ENCODE results near the gene SENP5.

SENP5 gene

DNA sequence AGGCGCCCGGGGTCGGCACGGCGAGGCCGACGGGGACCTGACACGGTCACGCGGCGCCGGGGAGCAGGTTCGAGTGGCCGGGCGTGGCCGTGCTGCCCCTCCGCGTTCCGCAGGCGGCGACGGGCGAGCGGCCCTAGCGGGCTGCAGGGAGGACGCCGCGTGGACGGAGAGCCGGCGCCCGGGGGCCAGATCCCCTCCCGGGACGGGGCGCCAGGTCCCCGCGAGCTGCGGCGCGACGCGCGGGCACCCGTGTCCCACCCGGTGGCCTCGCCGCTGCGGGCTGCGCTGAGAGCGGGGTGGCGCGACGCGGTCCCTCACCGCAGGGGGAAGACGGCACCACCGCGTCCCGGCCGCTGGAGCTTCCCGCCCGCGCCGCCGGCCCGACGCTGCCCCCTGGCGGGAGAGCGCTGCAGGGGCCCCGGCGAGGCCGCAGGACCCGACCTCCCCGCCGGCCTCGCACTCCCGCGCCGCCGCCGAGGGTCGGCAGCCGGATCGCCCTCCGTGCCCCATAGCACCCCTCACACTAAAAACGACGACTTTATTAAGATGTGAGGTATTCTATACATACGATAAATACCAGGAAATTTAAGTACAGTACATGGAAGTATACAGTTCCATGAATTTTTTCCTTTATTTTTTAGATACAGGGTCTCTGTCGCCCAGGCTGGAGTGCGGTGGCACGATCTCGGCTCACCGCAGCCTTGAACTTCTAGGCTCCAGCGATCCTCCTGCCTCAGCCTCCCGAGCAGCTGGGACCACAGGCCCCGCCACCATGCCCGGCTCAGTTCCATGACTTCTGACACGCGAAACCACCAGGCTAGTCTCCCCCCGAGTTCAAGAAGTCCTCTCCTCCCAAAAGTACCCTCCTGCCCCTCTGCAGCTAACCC, 102.2 kb downstream of the SENP5 start:
- no peaks in the 10 kb centered on the region for H3K9me3 ChIP-seq (ENCODE audit: insufficient read depth, low read length)
- peak overlapping the region; percentile 67 for H3K4me3 ChIP-seq (ENCODE audit: insufficient read depth, low read length, poor library complexity, severe bottlenecking)
- H3F3A ChIP-seq (ENCODE audit: insufficient read depth) = no peaks in the 10 kb centered on the region
- H3K79me2 ChIP-seq (ENCODE audit: insufficient read depth, low read length) = no peaks in the 10 kb centered on the region
- no peaks in the 10 kb centered on the region for H3K36me3 ChIP-seq (ENCODE audit: low read length)
- H3K27me3 ChIP-seq (ENCODE audit: low read length) = no peaks in the 10 kb centered on the region
- H2AFZ ChIP-seq (ENCODE audit: low read depth, low read length, severe bottlenecking) = peak overlapping the region; percentile 96
- H3K9ac ChIP-seq (ENCODE audit: low read length) = peak overlapping the region; percentile 84
- peak overlapping the region; percentile 93 for H3K4me2 ChIP-seq (ENCODE audit: low read depth, low read length, poor library complexity, severe bottlenecking)
- H3K27ac ChIP-seq (ENCODE audit: low read depth, low read length) = no peak overlapping the region; the same call in 1 of the 2 replicates
- no peaks in the 10 kb centered on the region for H3K9me2 ChIP-seq (replicated peaks; ENCODE audit: insufficient read depth, low read length)
- no peaks in the 10 kb centered on the region for H4K20me1 ChIP-seq (ENCODE audit: low read depth, low read length)
- TF ChIP-seq EZH2phosphoT487 (conservative IDR thresholded peaks at IDR 0.05; ENCODE audit: low read length) = no peak
- TF ChIP-seq, protein P1, sequence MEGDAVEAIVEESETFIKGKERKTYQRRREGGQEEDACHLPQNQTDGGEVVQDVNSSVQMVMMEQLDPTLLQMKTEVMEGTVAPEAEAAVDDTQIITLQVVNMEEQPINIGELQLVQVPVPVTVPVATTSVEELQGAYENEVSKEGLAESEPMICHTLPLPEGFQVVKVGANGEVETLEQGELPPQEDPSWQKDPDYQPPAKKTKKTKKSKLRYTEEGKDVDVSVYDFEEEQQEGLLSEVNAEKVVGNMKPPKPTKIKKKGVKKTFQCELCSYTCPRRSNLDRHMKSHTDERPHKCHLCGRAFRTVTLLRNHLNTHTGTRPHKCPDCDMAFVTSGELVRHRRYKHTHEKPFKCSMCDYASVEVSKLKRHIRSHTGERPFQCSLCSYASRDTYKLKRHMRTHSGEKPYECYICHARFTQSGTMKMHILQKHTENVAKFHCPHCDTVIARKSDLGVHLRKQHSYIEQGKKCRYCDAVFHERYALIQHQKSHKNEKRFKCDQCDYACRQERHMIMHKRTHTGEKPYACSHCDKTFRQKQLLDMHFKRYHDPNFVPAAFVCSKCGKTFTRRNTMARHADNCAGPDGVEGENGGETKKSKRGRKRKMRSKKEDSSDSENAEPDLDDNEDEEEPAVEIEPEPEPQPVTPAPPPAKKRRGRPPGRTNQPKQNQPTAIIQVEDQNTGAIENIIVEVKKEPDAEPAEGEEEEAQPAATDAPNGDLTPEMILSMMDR (IDR thresholded peaks at IDR 0.05; ENCODE audit: insufficient read depth, low read length, poor library complexity, severe bottlenecking) = peak; percentile 33

DNA sequence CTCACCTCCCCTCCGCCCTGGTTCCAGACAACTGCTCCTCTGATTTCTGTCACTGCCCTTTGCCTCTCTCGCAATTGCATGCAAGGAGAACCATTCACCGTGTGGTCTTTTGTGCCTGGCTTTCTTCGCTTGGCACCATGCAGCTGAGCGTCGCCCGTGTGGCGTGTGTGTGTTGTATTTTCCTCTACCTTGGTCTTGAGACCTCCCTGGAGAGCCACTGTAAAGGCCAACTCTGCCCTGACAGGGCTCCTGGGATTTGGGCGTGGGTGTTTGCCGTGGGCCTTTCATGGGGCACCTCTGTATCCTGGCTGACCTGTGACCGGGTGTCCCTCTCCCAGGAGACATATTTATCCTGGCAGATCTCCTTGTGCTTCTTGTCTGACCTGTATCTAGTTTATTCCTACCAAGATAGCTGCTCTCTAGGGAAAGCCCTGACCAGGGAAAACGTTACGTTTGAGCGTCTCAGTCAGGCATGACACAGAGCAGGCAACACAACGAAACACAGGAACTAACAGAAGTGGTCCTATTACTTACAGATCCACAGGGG, 102.9 kb downstream of the SENP5 start:
- no peaks in the 10 kb centered on the region for H3K9me2 ChIP-seq (replicated peaks; ENCODE audit: insufficient read depth, low read length)
- no peaks in the 10 kb centered on the region for H3K9me3 ChIP-seq (ENCODE audit: insufficient read depth, low read length)
- no peak overlapping the region for H3K9ac ChIP-seq (ENCODE audit: low read length)
- TF ChIP-seq, protein P1 (IDR thresholded peaks at IDR 0.05; ENCODE audit: insufficient read depth, low read length, poor library complexity, severe bottlenecking) = no peak
- no peak for TF ChIP-seq EZH2phosphoT487 (conservative IDR thresholded peaks at IDR 0.05; ENCODE audit: low read length)
- H3K36me3 ChIP-seq (ENCODE audit: low read length) = no peaks in the 10 kb centered on the region
- no peaks in the 10 kb centered on the region for H3K27me3 ChIP-seq (ENCODE audit: low read length)
- no peak overlapping the region for H3K4me3 ChIP-seq (ENCODE audit: insufficient read depth, low read length, poor library complexity, severe bottlenecking)
- no peak overlapping the region for H2AFZ ChIP-seq (ENCODE audit: low read depth, low read length, severe bottlenecking)
- no peaks in the 10 kb centered on the region for H3K79me2 ChIP-seq (ENCODE audit: insufficient read depth, low read length)
- no peaks in the 10 kb centered on the region for H3F3A ChIP-seq (ENCODE audit: insufficient read depth)
- H4K20me1 ChIP-seq (ENCODE audit: low read depth, low read length) = no peaks in the 10 kb centered on the region
- H3K27ac ChIP-seq (ENCODE audit: low read depth, low read length) = no peak overlapping the region
- H3K4me2 ChIP-seq (ENCODE audit: low read depth, low read length, poor library complexity, severe bottlenecking) = no peak overlapping the region

DNA sequence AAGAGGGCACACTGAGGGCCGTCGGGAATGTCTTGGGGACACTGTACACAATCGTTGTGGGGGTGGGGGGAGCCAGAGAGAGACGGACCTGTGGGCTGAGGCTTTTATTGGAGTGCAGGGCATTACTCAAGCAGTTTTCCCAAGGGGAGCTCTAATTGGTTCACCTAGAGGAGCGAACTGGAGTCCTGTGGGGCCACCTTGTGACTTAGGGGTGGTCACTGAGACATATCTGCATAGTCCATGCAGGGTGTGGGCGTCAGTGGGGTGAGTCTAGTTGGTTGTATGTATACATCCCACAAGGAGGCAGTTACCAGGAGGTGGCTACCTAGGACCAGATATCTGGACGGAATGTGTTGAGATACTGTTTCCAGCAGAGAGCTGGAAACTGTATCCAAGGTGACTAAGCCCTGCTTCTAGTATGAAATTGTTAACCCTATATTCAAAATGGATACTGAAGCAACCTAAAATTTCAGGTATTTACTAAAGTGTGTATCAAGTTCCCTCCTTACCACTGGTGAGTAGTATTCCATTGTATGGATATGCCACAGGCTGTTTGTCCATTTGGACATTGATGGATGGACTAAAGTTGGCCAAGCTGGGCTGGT, 103.5 kb downstream of the SENP5 start:
- Histone ChIP-seq H3F3A (ENCODE audit: insufficient read depth) (no peaks in the 10 kb centered on the region), H3K4me2 (ENCODE audit: low read depth, low read length, poor library complexity, severe bottlenecking) (no peak overlapping the region), H3K4me3 (ENCODE audit: insufficient read depth, low read length, poor library complexity, severe bottlenecking) (no peak overlapping the region), H3K27ac (ENCODE audit: low read depth, low read length) (no peak overlapping the region), H3K27me3 (ENCODE audit: low read length) (no peaks in the 10 kb centered on the region), H3K9ac (ENCODE audit: low read length) (no peak overlapping the region), H3K36me3 (ENCODE audit: low read length) (no peaks in the 10 kb centered on the region), H3K9me2 (replicated peaks; ENCODE audit: insufficient read depth, low read length) (no peaks in the 10 kb centered on the region), H3K79me2 (ENCODE audit: insufficient read depth, low read length) (no peaks in the 10 kb centered on the region), H2AFZ (ENCODE audit: low read depth, low read length, severe bottlenecking) (no peak overlapping the region), H3K9me3 (ENCODE audit: insufficient read depth, low read length) (no peaks in the 10 kb centered on the region), H4K20me1 (ENCODE audit: low read depth, low read length) (no peaks in the 10 kb centered on the region)
- TF ChIP-seq, protein P1 (IDR thresholded peaks at IDR 0.05; ENCODE audit: insufficient read depth, low read length, poor library complexity, severe bottlenecking) = no peak
- no peak for TF ChIP-seq EZH2phosphoT487 (conservative IDR thresholded peaks at IDR 0.05; ENCODE audit: low read length)

Measured in SU-DHL-6 (cell line).